HL-60/S4 (cell line): Measurements from ENCODE around the gene CCDC82.

Experiments
- in situ Hi-C: fragments of 300-500 bp; cut with MboI; formaldehyde crosslinking; loops from 2 replicates; pipeline ENCODE4 v1.14.3; 2022; ENCODE audit warnings: low sequenced_read_pairs

CCDC82 gene

GRCh38 chr11:96366024-96366423, 23.7 kb downstream of the CCDC82 start:
- in situ Hi-C loops, result no loop called here

DNA sequence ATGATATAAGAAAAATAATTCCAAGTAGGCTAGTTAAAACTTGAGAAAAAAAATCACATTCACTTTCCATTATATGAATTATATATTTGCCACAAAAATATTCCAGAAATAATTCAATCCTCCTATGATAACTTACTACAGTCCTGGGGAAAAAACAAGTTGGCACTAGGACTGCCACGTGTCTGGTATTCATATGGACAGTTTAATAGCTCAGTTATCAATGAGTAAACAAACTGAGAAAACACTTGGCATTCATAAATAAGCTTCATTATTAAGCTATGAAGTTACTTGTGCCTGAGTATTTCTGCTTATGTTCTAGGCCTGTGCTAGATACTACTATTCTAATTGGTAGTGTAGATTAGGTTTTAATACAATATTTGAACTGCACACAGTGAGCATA, 24.2 kb downstream of the CCDC82 start:
- in situ Hi-C loops, result no loop called here

DNA sequence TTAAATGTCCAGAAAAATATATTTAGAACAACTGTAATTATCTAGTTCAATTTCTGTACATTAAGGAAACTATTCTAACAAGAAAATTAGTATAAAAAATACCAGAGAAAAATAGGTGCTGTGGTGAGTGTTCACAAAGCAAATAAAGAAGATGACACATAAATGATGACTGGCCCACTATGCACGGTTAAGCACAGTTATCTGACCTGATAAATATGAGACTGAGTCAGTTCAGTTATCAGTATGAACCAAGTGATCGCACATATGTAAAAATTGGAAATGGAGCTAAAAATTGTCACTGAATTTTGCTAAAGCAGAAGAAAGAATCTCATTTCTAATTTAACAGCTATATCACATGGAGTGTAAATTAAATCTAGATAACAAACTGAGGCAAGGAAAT, 27.9 kb downstream of the CCDC82 start:
- in situ Hi-C loops, result no loop called here

DNA sequence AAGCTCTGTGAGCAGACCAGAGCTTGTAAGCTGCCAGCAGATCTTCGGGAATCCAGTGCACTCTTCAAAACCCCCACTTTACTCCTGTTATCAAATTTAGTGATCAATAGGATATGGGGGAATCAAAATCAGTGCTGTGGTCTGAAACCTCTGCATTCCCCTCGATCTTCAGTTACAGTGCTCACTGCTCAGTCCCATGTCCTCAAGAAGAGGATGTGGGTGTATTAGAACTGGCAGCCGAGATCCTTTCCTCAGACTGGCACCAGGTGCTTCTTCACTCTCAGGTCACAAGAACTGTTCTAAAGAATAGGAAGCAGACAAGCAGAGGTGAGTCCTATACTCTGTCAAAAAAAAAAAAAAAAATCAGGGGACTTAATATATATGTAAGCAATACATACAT, 31.4 kb downstream of the CCDC82 start:
- in situ Hi-C loops, result no loop called here

GRCh38 chr11:96357794-96358193, 31.9 kb downstream of the CCDC82 start:
- in situ Hi-C loops, result no loop called here

DNA sequence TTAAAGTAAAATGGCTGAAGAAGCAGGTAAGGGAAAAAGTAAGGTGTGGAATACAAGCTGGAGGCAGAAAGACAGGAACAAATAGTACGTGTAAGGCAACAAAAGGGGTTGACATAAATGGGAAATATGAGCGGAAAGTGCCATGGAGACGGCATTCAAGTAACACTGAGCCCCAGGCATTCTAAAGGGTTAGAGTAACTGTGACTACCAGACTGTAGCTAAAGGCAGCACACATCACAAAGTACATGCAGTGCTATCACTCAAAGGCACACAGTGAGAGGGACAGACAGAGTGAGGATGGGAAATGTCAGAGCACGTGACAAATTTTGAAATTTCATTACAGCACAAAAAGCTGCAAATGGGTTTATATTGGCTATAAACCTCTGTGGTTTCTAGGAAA, 32.9 kb downstream of the CCDC82 start:
- in situ Hi-C loops, result no loop called here

- in situ Hi-C loops, result no loop called here
These were observed 46.6 kb downstream of the CCDC82 start, which contains the start of gene MAML2 for GRCh38 chr11:96342961-96343711. Gene MAML2, minus strand, starts transcription at chr11:96343195. Its CDS starts 1,300 bp downstream, at chr11:96341895.

DNA sequence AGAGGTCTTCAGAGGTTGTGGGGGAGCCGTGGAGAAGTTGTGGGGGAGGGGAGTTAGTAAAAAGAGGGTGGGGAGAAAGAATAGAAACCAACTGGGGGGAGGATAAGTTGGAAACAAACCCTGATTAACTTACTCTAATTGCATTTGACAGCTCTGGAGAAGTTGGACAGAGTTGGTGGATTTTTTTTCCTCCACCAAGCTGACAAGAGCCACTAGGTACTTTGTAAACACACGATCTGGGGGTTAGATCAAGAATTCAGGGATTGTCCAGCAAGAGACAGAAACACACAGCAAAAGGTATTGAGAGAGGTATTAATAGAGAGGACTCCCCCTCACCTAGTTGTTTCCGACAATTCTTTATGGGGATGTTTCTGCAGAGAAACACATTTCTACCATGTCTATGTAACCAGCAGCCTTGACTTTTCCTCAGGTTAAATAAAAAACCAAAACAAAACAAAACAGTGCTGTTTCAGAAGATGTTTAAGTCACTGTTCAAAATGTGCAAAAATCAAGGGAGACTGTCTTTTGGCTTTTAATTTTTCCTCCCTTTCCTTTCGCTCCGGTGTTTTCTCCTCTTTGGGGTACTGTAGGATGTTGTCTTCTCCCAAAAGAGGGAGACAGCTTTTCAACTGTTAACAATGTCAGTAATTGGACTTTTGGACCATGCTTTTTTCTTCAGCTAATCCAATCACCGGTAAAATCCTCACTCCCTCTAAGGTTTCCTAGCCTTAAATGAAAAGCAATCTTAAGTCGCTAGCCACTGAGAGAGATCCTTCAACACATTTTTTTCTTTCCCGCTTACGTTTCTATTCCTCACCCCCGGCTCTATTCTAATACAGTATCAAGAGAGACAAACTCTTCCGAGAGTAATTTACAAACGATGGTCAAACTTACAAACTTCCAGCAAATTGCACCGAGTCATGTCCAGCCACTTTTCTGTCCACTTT, 47.4 kb downstream of the CCDC82 start:
- in situ Hi-C loops, result no loop called here

DNA sequence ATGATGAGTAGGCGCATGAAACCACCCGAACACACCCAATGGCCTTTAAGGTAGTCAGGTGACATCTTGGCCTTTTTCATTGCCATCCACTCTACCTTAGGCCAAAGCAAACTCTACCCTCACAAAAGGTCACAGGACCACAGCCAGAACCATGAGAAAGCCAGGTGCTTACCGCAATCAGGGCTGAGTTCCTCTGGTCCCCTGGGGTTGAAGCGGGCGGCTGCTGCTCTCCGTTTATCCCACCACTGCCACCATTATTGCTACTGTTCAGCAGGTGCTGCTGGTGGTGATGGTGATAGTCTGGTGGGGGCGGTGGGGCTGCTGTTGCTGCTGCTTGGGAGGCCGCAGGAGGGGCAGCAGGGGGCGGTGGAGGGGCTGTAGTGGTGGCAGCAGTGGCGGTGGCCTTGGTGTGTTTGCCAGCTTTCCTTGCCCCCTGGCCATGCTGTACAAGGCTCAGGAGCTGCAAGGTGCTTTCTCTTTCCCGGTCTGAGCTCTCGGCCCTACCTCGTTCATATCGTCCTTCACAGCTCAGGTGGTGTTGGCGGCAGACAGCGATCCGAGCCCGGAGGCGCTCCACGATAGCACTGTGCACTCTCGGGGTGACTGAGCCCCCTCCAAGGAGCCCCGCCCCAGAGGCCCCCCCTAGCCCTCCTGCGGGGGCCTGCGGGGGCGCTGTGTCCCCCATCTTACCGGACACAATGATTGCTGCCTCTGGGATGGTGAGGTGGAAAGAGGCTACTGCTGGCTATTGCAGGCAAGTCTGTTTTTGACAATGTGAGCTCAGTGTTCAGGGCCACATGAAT, 48.3 kb downstream of the CCDC82 start:
- in situ Hi-C loops, result no loop called here

DNA sequence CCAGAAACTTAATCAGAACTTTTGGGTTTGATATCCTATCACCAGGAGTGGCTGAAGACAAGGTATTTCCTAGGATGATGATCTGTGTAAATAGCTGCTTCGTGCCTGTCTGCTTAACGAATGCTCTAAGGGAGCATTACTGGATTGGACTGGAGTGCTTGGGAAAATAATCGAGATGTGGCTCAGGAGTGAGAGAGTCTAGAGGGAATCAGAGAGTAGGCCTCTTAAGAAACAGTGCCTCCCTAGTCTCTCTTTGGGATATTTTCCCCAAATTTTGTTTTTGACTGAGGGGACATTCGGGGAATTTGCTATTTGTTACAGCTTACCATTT, 49.2 kb downstream of the CCDC82 start:
- in situ Hi-C loops, result no loop called here

DNA sequence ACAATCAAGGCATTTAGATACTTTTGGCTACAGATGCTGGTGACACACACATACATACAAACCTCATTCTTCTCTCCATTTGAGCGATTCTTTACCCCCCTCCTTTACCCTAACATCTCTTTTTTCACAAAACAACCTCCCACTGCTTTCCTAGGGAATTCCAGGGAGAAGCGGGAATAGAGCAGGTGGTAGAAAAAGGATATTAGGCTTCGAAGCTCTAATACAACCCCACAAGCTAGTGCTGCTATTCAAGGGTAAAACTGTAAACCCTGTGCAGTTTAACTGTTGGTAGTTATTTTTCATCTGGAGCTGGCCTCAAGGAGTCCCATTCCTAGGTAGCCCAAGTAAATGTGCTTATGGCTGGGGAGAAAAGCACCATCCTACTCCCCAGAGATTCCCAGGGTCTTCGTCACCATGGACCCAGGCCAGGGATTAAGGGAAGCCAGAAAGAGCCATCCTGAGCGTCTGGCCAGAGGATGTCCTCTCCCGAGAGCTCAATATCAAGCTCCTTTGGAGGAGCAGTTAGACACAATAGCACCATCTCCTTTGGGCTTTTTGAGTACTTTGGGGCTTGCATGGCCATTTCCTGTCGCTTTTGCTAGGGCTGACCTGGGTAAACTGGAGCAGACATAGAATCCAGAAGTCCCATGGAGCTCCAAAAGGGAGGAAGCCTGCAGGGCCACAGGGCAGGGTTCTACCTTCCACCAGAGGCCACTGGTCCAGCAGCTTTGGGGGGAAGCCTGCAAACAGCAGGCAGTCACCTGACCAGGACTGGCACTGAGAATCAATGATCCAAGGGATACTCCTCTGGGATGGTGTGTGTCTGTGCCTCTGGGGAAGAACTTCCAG, 49.8 kb downstream of the CCDC82 start:
- in situ Hi-C loops, result no loop called here

DNA sequence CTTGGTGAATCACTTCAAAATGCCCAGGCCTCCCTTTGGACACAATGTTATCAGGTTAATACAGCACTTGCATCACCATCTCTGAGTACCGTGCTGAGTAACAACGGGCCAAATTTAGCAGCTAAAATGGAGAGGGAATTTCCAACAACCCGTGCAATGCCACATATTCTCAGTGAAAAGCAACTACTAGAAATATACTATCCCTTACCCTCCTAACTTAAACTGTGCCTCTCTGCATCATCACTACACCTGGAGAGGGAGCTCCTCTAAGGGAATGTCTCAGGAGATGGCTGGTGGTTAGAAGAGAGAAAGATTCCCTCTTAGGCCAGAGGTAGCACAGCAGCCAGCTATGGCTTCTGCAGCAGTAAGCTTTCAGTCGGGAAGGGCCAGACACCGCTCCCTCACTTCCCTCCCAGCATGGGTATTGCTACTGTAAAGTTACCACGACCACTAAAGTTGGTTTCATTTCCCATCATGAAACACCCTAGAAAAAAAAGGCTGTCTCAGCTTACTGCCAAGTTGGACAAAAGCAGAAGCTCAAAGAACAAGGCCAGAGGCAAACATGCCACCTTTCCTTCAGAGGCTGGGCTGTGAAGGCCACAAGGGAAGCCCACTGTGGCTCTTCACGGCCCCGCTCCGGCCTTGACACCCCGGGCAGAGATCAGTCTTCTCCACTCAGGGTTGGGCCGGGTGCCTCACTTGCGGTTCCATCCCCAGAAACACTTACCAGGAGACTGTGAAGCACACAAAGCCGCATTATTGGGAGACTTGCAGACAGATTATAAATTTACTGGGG, 50.6 kb downstream of the CCDC82 start:
- in situ Hi-C loops, result no loop called here

DNA sequence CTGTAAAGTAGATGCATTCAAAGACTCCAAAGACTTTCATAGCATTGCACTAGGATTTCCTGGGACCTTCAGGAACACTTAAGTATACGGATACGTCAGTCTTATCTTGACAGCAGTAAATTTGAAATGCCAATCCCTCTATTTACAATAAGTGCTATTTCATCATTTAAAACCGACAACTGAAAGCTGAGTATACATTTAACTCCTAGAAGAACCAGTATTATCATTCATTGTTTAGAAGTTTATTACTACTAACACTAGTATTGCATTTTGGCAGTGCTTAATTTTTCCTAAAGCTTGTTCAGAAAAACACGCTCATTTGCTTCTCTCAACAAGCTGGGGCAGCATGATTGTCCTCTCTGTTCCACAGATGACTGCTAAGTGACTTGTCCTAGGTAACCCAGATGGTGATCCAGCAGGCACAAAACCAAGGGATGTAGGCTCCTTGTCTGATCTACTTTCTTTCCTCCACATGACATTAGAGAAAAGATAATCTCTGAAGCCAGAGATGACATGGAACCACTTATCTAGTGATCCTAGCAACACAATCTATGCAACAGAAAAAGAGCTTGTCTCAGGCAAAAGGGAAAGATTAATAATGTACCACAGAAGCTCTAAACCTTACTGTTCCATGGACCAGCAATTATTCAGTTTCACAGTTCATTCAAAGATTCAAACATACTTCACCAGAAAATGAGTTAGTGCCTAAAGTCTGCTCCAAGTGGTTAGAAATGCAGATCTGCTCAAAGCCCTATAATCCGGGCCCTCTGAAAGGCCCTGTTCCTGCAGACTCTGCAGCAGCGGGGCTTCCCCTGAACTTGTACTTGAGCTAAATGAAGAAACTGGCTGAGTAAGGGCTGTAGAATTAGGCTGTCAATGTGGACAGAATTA, 51.9 kb downstream of the CCDC82 start:
- in situ Hi-C loops, result no loop called here

GRCh38 chr11:96335388-96335787, 54.3 kb downstream of the CCDC82 start:
- in situ Hi-C loops, result no loop called here

GRCh38 chr11:96334219-96334618, 55.5 kb downstream of the CCDC82 start:
- in situ Hi-C loops, result no loop called here

GRCh38 chr11:96333191-96333719, 56.5 kb downstream of the CCDC82 start:
- in situ Hi-C loops, result no loop called here

GRCh38 chr11:96332126-96332771, 57.5 kb downstream of the CCDC82 start:
- in situ Hi-C loops, result no loop called here

GRCh38 chr11:96331699-96332116, 58.0 kb downstream of the CCDC82 start:
- in situ Hi-C loops, result no loop called here
